Choroid plexus epithelial cell (primary cell): Measurements from ENCODE around the gene TOX2.

Experiments used
- DNase-seq: peaks from one replicate; pipeline ENCODE4 v3.0.0-alpha.2; 2010; ENCODE audit warnings: low read depth
- H3K4me3 ChIP-seq: 2 replicates; pipeline ENCODE4 v1.5.1; 2011; ENCODE audit warnings: low read depth, mild to moderate bottlenecking, control low read depth, low read length, moderate library complexity
- TF ChIP-seq, protein P1 (sequence below): conservative IDR thresholded peaks from 2 replicates; pipeline ENCODE4 v1.5.1; 2011; ENCODE audit warnings: low read depth, mild to moderate bottlenecking, control low read depth, inconsistent platforms, low read length, moderate library complexity

TOX2 gene

DNA sequence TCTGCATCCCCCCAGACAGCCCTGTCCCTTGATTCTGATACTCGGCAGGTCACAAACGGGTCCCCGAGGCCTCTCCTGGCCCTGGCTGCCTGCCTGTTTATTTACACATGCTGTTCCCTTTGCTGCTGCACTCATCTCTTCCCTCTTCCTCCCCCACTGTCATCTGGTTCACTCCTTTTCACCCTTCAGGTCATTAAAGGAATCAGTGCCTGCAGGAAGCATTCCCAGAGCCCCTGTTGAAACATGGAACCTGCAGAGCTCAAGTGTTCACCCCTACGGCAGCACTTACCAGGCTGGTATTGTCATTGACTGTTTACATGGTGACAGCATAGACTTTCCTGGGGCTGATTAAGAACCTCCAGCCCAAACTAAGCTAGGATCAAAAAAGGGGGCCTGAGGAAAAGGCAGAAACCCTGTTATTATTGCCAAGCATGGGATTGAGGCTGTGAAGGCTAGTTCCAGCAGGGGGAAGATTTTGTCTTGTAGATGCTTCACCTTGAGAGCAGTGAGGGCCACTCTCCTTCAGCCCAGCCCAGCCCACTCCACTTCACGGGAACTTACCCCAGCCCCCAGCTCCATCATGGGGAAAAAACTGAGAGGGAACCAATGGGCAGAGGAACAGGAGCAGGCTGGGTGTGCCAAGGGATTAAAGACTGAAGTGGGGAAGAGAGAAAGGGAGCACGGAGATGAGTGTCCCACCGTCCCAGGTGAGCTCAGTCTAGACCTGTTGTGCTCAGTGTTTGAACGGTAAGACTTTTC lies 199.1 kb downstream of the TOX2 start:
- no peak for DNase-seq
- no peak overlapping the region for H3K4me3 ChIP-seq
- TF ChIP-seq, protein P1, sequence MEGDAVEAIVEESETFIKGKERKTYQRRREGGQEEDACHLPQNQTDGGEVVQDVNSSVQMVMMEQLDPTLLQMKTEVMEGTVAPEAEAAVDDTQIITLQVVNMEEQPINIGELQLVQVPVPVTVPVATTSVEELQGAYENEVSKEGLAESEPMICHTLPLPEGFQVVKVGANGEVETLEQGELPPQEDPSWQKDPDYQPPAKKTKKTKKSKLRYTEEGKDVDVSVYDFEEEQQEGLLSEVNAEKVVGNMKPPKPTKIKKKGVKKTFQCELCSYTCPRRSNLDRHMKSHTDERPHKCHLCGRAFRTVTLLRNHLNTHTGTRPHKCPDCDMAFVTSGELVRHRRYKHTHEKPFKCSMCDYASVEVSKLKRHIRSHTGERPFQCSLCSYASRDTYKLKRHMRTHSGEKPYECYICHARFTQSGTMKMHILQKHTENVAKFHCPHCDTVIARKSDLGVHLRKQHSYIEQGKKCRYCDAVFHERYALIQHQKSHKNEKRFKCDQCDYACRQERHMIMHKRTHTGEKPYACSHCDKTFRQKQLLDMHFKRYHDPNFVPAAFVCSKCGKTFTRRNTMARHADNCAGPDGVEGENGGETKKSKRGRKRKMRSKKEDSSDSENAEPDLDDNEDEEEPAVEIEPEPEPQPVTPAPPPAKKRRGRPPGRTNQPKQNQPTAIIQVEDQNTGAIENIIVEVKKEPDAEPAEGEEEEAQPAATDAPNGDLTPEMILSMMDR: no peak

DNA sequence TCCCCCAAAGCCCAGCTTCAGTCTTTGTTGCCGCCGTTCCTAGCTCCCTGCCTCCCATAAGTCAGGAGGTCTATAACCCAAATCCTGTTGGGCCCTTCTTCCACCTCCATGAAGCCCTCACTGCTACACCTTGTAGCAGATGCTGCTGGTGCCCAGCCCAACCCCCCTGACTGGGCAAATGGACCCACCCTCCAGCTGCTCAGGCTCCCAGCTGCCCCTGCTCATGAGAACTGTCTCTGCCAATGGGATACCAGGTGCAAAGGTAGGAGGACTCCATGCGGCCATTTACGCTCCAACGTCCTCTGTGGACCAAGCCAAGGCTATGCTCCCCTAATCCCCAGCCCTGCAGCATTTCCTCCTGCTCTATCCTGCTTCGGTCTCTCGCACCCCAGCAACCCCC lies 200.5 kb downstream of the TOX2 start:
- H3K4me3 ChIP-seq: no peak overlapping the region
- DNase-seq: no peak
- TF ChIP-seq, protein P1: no peak

DNA sequence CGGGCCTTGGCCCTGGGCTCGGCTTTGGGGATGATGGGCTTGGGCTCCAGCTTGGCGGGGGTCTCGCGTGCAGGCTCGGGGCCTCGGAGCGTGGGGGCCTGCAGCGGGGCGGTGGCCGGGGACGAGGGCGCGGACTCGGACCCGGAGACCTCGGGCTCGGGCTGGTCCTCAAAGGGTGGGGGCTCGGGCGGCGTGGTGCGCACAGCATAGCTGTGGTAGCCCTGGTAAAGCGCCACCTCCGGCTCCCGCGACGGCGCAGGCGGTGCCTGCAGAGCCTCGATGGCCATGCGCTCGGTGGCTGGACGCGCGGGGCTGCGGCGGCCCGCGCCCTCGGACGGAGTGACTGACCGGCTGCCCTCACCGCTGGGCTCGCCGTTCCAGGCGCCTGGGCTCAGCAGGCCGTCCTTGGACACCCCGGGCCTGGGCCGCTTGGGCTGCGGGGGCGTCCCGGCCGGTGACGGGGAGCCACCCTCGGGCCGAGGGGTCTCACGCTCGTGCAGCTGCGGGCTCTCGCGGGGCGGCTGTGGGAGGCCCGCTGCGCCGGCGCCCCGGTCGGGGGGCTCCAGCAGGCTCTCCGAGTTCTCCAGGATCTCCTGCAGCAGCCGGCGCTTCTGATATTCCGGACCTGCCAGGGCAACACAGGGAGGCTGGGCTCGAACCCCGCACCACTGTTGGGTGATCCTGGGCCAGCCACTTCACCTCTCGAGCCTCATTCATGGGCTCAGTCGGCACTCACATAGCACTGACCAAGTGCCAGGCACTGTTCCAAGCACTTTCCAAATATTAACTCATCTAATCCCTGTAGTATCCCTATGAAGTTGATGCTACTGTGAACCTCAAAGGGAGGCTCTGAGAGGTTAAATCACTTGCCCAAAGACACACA lies 201.4 kb downstream of the TOX2 start:
- no peak for DNase-seq
- H3K4me3 ChIP-seq: no peak overlapping the region
- TF ChIP-seq, protein P1: no peak

DNA sequence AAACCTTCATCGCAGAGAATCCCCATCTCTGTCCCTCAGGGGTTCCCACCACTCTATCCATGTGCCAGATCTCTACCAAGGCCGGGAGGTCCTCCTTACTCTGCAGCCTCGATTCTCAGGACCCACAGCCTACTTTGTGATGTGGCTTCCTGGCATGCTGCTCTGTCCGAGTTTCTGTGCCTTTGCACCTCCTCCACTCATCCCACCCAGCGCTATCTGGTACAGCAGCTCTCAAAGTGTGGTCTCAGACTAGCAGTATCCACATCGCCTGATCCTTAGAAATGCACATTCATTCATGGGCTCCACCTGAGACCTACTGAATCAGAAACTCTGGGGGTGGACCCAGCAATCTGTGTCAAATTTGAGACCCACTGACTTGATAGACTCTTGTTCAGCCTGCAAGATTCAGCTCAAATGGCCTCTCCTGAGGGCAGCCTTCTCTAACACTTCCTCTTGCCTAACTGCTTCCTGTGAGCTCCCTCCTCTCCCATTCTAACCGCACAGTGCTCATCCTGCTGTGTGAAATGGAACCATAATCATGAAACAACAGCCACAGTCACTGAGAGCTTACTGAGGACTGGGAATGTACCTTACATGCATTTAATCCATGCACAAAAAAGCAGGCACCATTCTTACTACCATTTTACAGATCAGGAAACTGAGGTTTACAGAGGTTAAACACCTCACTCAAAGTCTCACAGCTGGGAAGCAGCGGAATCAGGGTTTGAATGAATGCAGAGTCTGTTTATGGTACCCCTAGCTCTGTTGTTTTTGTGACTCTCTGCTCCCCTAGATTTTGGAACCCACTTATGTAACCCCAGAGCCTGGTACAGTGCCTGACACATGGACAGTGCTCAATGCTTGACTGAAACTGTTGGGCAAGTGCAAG lies 202.9 kb downstream of the TOX2 start:
- TF ChIP-seq, protein P1: no peak
- H3K4me3 ChIP-seq: no peak overlapping the region
- no peak for DNase-seq

DNA sequence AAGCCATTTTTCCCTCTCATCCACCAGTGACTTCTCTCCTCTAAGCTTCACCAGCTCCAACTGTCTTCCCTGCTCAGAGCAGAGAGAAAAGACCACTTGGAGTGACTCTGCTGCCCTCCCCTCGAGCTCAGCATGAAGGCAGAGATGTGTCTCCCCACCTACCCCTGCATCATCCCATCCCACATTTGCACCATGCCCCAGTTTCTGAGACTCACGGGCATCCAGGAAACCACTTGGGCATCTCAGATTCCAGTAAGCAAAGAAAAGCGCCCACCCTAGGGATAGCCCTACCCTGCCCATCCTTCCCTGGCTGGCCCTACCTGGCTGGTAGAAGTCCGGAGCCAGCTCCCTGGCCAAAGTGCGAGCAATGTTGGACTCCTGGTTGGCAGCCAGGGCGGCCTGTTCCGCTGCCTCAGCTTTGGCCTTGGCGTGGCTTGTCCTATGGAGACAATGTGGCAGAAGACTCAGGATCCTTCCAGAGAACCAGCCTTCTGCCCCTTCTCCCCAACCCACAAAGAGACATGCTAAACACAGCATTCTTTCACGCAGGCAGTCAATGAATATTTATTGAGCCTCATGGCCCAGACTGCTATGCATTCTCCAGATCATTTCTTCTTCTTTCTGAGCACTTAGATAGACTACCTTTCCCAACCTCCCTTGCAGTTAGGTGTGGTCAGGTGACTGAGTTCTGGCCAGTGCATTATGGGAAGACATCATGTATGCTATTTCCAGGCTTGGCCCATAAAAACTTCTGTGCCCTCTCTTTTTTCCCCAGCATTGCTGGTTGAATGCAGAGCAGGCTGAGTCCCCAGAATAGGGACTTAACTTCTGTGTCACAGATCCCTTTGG lies 203.8 kb downstream of the TOX2 start:
- no peak overlapping the region for H3K4me3 ChIP-seq
- no peak for DNase-seq
- TF ChIP-seq, protein P1: no peak
